Activated CD8-positive, alpha-beta memory T cell treated with anti-CD3 and anti-CD28 coated beads, Interleukin-2, amount 50 U/mL, for 48 hours (primary cell): ENCODE results near the gene OR52I1.
A peak's percentile ranks its signal among the peaks of the same experiment; 100 is the strongest.

ENCODE experiments used
- DNase-seq: peaks from one replicate; pipeline ENCODE4 v3.0.0-alpha.2; 2020

OR52I1 gene, protein sequence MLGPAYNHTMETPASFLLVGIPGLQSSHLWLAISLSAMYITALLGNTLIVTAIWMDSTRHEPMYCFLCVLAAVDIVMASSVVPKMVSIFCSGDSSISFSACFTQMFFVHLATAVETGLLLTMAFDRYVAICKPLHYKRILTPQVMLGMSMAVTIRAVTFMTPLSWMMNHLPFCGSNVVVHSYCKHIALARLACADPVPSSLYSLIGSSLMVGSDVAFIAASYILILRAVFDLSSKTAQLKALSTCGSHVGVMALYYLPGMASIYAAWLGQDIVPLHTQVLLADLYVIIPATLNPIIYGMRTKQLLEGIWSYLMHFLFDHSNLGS

GRCh38 chr11:4593739-4594138, at the start of gene OR52I1:
OR52I1 (plus strand) TSS chr11:4594039; CDS start chr11:4594039, 0 bp downstream.
- no peak for DNase-seq

DNA sequence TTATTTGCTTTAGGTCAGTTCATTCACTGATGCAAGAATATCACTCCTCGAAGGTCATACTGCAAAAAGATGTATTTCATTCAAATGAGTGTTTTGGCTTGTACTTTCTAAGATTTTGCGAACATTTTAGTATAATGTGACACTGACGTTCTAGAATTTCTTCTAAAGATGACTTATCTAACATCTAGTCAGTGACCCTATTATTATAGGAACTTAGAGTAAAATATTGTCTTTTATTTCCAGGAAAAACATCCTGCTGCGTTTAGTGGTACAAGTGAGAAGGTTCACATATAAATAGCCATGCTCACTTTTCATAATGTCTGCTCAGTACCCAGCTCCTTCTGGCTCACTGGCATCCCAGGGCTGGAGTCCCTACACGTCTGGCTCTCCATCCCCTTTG, 48.9 kb upstream of the OR52I1 start, which contains the start of gene OR52M1:
OR52M1 (plus strand) TSS at position 301 of the 400 bp plus-strand sequence; CDS start at position 301, 0 bp downstream.
- DNase-seq, result no peak

DNA sequence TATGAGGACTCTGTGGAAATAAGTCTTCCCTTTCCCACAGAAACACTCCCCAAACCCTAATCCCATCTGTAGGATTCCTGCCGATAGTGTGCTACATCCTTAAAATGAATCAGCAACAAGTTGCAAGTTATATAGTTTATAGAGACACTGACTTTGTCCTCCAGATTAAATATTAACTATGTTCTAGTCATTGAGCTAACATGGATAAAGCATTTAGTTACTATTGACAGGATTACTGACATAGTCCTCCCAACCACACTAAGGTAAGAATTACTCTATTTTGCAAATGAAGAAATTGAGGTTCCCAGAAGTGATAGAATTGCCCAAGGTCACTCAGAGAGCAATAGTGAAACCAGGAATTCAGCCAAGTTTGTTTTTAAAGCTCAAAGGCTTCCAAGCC, 47.0 kb upstream of the OR52I1 start:
- no peak for DNase-seq

GRCh38 chr11:4547416-4547815, 46.4 kb upstream of the OR52I1 start:
- no peak for DNase-seq

DNA sequence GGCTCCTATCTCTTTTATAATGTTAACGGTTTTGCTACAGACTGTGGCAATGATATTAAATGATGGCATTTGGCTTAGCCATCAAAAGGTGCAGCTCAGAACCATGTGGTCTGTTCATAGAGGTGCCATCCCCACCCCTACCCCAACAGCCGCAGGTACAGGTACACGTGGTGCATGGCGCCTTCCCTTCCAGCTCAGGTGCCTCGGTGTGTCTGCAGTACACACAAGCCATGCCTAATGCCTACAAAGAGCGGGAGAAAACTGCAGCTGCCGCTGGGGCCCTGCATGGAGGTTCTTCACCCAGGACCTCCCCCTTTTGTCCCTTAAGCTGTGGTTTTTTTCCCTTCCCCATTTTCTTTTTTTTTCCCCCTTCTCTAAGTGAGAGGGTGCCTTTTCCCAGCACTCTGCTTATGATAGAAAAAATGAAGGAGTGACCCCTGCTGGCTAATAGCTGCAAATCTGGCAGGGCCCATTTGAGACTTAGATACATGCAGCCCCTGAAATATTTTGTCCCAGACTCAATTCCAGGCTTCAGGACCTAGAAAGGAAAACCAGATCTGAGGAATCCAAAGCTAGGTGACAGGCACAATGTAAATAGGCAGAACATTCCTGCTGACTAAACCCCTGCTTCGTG, 42.4 kb upstream of the OR52I1 start:
- DNase-seq, result no peak

DNA sequence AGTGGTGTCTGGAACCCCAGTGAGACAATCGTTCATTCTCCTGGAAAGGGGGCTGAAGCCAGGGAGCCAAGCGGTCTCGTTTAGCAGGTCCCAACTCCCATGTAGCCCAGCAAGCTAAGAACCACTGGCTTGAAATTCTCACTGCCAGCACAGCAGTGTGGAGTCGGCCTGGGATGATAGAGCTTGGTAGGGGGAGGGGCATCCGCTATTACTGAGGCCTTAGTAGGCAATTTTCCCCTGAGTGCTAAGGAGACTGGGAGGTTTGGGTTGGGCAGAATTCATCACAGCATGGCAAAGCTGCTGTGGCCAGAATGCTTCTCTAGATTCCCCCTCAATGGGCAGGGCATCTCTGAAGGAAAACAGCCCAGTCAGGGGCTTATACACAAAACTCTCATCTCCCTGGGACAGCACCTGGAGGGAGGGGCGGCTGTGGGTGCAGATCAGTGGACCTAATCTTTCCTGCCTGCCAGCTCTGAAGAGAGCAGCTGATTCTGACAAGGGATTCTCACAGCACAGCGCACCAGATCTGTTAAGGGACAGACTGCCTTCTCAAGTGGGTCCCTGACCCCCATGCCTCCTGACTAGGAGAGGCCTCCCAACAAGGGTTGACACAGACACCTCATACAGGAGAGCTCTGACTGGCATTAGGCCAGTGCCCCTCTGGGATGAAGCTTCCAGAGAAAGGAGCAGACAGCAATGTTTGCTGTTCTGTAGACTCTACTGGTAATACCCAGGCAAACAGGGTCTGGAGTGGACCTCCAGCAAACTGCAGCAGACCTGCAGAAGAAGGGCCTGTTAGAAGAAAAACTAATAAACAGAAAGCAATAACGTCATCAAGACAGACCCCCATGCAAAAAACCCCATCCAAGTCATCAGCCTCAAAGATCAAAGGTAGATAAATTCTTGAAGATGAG, 34.1 kb upstream of the OR52I1 start:
- DNase-seq, result no peak

GRCh38 chr11:4560467-4560866, 33.4 kb upstream of the OR52I1 start:
- no peak for DNase-seq

DNA sequence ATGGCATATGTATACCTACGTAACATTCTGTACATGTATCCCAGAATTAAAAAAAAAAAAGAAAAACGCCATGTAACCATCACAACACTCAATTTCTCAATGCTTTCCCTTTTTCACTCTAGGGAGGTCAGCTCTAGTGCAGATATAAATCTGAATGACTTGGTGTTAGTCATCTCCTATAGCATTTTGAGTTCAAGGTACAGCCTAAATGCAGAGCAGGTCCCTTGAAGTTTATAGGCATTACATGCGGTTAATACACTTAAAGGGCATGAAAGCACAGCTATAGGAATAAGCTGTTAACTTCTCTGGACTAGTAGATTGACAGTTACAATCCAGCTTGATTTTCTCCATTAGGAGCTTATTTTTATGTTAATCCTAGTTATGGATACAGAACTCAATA, 28.5 kb upstream of the OR52I1 start:
- no peak for DNase-seq

GRCh38 chr11:4569075-4569474, 24.8 kb upstream of the OR52I1 start:
- no peak for DNase-seq

DNA sequence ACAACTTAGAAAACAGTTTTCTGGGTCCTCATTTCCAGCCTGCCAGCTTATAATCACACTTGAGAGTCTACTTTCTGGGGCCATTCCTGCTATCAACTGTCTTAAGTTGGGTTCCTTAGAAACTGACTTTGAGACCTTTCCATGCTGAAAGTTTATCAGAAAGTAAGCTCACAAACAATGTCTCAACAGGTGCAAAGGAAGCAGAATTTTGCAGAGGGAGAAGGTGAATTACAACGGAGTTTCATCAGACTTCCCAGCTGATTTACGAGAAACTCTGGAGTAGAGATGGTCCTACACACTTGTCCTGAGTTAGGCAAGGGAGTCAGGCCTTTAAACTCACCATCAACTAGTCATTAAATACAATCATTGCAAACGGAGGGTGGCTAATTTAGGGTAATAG, 17.0 kb upstream of the OR52I1 start:
- DNase-seq, result no peak

- no peak for DNase-seq
Measured at GRCh38 chr11:4577761-4578160, 16.1 kb upstream of the OR52I1 start.

- no peak for DNase-seq
Measured at GRCh38 chr11:4578624-4579023, 15.2 kb upstream of the OR52I1 start.

DNA sequence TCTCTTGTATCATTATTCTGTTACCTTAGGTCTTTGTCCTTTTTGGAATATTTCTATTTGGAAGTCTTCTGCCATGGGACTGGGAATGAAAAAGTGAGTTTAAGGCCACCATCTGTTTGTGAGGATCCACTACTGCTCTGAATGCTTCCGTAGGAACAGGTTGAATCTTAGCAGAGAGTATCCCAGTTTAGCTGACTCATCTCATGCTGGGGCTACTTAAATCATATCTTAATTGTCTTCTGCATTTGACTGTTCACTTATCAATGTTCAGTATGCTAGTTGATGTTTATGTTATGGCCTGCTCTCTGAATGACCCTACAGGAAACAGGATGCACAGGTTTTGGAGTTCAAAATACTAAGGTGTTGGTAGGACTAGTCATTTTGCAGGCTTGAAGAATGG, 13.7 kb upstream of the OR52I1 start:
- no peak for DNase-seq

DNA sequence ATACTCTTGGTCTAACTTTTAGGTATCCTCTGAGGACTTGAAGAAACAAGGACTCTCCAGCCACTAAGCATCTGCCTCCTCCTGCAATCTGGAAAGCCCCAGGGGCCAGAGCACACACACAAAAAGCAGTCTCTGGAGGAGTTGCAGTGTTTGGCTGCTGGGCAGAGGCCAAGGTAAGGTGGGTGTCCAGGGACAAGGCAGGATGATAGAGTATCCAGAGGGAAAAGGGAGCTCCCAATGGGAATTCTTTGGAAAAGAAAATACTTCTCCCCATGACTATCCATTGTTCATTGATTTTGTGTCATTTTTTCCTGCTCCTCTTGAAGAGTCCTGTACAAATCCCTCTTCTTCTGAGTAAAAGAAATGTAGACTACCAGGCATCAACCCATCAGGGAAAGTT, 12.4 kb upstream of the OR52I1 start, which contains the start of gene OR52I2:
OR52I2 (plus strand) TSS at position 301 of the 400 bp plus-strand sequence.
- no peak for DNase-seq

DNA sequence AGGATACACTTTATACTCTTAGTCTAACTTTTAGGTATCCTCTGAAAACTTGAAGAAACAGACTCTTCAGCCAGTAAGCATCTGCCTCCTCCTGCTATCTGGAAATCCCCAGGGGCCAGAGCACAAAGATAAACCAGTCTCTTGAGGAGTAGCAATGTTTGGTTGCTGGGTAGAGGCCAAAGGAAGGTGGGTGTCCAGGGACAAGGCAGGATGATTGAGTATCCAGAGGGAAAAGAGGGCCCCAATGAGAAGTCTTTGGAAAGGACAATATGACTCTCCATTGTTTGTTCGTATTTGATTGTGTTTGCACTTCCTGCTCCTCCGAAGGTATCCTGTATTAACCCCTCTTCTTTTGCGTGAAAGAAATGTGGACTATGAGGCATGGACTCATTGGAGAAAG, 4.8 kb upstream of the OR52I1 start:
- no peak for DNase-seq

- DNase-seq, result no peak
Measured at GRCh38 chr11:4605057-4605456, 11.2 kb downstream of the OR52I1 start.

- no peak for DNase-seq
Measured at GRCh38 chr11:4606231-4607015, 12.6 kb downstream of the OR52I1 start.

DNA sequence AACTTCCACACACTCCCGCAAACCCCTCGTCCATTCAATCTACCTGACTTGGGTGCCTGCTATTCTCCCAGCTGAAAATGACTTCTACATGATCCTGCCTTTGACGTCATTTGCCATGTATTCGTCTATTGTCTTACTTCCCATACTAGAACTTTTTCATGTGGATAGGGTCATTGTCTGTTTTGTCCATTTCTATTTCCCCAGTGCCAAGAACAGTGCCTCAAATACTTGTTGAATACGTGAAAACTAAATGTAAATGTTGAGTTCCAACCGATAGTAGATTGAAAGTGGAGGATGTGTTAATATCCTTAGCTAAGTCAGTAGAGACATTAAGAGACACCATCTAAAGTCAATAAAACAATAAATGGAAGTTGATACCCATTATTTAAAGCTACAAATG, 13.3 kb downstream of the OR52I1 start:
- DNase-seq, result no peak

GRCh38 chr11:4607781-4608666, 14.2 kb downstream of the OR52I1 start, which contains the start of gene TRIM68:
TRIM68 (minus strand) TSS chr11:4608231; CDS start chr11:4605504, 2,727 bp downstream.
- peak; percentile 94 for DNase-seq

- no peak for DNase-seq
Measured at GRCh38 chr11:4610258-4610935, 16.6 kb downstream of the OR52I1 start.

- no peak for DNase-seq
Measured at GRCh38 chr11:4611986-4612385, 18.1 kb downstream of the OR52I1 start.
